Calu3 (cell line): ENCODE measurements around the gene CHST5. TPM values are rescaled to one million over a fixed set of nuclear protein-coding genes. Genes with fewer than 3 reads are reported as not detected.
"Not testable (repeated sequence)": the region's sequence is repeated elsewhere in the genome, so short reads cannot be mapped to it uniquely, and the experiment has no call there.

ENCODE experiments used
- BruUV-seq: library from RNA; stranded (reverse); fragments of 400-500 nt; replicated peaks from 2 replicates; lab custom pipeline; 2021; lab: Mats Ljungman, UMichigan
- CTCF ChIA-PET: fragments of 300-600 bp; sonication (Branson Sonifier 250); formaldehyde crosslinking; loops from one replicate; lab custom pipeline; 2022; ENCODE audit warnings: antibody characterized with exemption; lab: Charles Lee
- DNase-seq: peaks from one replicate; pipeline ENCODE4 v3.0.0; 2022
- H3K27ac Mint-ChIP-seq: one replicate; pipeline ENCODE4 v1.8.0; 2022; ENCODE audit warnings: mixed read lengths; ENCODE audit not compliant: unreplicated experiment
- H3K27me3 Mint-ChIP-seq: one replicate; pipeline ENCODE4 v1.8.0; 2022; ENCODE audit warnings: mixed read lengths; ENCODE audit not compliant: unreplicated experiment
- H3K36me3 Mint-ChIP-seq: one replicate; pipeline ENCODE4 v1.8.0; 2022; ENCODE audit warnings: mild to moderate bottlenecking, moderate library complexity, mixed read lengths; ENCODE audit not compliant: insufficient read depth, unreplicated experiment
- H3K4me1 Mint-ChIP-seq: one replicate; pipeline ENCODE4 v1.8.0; 2022; ENCODE audit warnings: mild to moderate bottlenecking, low read depth, mixed read lengths; ENCODE audit not compliant: unreplicated experiment
- H3K4me3 Mint-ChIP-seq: one replicate; pipeline ENCODE4 v1.8.0; 2022; ENCODE audit warnings: mild to moderate bottlenecking, low read depth, moderate library complexity, mixed read lengths; ENCODE audit not compliant: unreplicated experiment
- H3K9me3 Mint-ChIP-seq: one replicate; pipeline ENCODE4 v1.8.0; 2022; ENCODE audit warnings: low read depth, mixed read lengths; ENCODE audit not compliant: unreplicated experiment
- intact Hi-C: fragments of 100-400 bp; cut with micrococcal nuclease; formaldehyde crosslinking; loops from one replicate; pipeline ENCODE4 v1.10.0; 2022; ENCODE audit not compliant: unreplicated experiment
- total RNA-seq: library from RNA; stranded (reverse); gene quantifications from 2 replicates; pipeline ENCODE4 v1.2.3, GENCODE V29; 2022
- TF ChIP-seq, protein P1 (sequence below): fragments of 200-600 bp; IDR thresholded peaks from one replicate; pipeline ENCODE4 v1.8.0; 2022; ENCODE audit warnings: antibody characterized with exemption; ENCODE audit not compliant: unreplicated experiment

The CHST5 gene
- total RNA-seq, 1 experiment from 2014 or later: 0.64 TPM

DNA sequence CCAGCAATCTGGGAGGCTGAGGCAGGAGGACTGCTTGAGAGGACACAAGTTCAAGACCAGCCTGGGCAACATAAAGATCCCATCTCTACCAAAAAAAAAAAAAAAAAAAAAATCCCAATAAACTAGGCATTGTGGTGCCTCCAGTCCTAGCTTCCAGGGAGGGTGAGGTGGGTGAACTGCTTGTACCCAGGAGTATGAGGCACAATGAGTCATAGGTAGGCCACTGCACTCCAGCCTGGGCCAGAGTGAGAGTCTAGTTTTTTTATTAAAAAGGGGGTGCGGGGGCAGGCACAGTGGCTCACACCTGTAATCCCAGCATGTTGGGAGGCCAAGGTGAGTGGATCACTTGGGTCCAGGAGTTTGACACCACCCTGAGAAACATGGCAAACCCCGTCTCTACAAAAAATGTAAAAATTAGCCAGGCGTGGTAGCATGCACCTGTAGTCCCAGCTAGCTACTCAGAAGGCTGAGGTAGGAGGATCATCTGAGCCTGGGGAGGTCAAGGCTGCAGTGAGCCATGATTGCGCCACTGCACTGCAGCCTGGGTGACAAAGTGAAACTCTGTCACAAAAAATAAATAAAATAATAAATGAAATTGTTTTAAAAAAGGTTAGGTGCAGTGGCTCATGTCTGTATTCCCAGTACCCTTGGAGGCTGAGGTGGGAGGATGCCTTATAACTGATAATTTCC is 32.8 kb downstream of the CHST5 start:
- TF ChIP-seq, protein P1, sequence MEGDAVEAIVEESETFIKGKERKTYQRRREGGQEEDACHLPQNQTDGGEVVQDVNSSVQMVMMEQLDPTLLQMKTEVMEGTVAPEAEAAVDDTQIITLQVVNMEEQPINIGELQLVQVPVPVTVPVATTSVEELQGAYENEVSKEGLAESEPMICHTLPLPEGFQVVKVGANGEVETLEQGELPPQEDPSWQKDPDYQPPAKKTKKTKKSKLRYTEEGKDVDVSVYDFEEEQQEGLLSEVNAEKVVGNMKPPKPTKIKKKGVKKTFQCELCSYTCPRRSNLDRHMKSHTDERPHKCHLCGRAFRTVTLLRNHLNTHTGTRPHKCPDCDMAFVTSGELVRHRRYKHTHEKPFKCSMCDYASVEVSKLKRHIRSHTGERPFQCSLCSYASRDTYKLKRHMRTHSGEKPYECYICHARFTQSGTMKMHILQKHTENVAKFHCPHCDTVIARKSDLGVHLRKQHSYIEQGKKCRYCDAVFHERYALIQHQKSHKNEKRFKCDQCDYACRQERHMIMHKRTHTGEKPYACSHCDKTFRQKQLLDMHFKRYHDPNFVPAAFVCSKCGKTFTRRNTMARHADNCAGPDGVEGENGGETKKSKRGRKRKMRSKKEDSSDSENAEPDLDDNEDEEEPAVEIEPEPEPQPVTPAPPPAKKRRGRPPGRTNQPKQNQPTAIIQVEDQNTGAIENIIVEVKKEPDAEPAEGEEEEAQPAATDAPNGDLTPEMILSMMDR: no peak
- Mint-ChIP-seq H3K36me3 (peaks cover 16% of the 10 kb centered on the region), H3K4me3 (no peak overlapping the region), H3K27me3 (no peaks in the 10 kb centered on the region), H3K4me1 (peaks cover 17% of the 10 kb centered on the region), H3K9me3 (no peaks in the 10 kb centered on the region), H3K27ac (no peak overlapping the region)
- CTCF ChIA-PET: interaction anchor here (0.6 kb wide), 1 partner anchor 14 kb away, joined by 3 read pairs; no protein-coding TSS in a partner anchor
- intact Hi-C loops: no loop called here
- no peak for DNase-seq
- no TSS peak for BruUV-seq

DNA sequence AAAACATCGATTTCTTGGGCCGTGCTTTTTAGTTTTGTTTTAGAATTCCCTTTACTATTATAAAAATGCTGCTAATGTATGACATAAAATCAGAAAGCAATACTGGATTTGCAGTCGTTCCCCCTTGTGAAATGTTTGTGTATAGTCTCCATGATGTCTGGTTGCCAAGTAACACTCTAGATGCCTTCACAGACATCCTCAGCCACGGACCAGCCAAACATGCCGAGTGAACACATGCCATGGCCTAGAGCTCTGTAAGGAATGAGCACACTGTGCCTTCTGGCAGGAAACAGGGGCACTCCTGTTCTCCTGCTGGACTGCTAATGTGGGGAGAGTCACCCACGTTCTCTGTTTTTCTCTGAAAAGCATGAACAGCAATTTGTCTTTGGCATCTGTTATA is 34.1 kb downstream of the CHST5 start:
- H3K4me1 Mint-ChIP-seq: peaks cover 14% of the 10 kb centered on the region
- CTCF ChIA-PET, DNase-seq, H3K4me3 Mint-ChIP-seq, BruUV-seq, H3K27me3 Mint-ChIP-seq, H3K9me3 Mint-ChIP-seq, H3K27ac Mint-ChIP-seq, intact Hi-C loops: not testable (repeated sequence)
- H3K36me3 Mint-ChIP-seq: peaks cover 15% of the 10 kb centered on the region

DNA sequence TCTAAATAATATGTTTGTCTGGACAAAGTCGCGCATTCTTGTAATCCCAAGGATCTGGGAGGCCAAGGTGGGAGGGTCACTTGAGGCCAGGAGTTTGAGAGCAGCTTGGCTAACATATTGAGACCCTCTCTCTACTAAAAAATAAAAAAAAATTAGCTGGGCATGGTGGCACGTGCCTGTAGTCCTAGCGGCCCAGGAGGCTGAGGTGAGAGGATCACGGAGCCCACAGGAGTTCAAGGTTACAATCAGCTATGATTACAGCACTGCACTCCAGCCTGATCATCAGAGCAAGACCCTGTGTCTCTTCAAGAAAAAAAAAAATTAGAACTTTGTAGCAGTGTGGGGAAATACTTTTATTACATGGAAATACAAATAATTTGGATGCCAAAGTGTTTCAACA is 34.5 kb downstream of the CHST5 start:
- TF ChIP-seq, protein P1: no peak
- Mint-ChIP-seq H3K4me1 (peaks cover 9% of the 10 kb centered on the region), H3K27ac (no peak overlapping the region), H3K4me3 (no peak overlapping the region), H3K9me3 (no peaks in the 10 kb centered on the region), H3K27me3 (no peaks in the 10 kb centered on the region), H3K36me3 (peaks cover 11% of the 10 kb centered on the region)
- no peak for DNase-seq
- CTCF ChIA-PET: no interaction called here
- intact Hi-C loops: no loop called here
- no TSS peak for BruUV-seq

DNA sequence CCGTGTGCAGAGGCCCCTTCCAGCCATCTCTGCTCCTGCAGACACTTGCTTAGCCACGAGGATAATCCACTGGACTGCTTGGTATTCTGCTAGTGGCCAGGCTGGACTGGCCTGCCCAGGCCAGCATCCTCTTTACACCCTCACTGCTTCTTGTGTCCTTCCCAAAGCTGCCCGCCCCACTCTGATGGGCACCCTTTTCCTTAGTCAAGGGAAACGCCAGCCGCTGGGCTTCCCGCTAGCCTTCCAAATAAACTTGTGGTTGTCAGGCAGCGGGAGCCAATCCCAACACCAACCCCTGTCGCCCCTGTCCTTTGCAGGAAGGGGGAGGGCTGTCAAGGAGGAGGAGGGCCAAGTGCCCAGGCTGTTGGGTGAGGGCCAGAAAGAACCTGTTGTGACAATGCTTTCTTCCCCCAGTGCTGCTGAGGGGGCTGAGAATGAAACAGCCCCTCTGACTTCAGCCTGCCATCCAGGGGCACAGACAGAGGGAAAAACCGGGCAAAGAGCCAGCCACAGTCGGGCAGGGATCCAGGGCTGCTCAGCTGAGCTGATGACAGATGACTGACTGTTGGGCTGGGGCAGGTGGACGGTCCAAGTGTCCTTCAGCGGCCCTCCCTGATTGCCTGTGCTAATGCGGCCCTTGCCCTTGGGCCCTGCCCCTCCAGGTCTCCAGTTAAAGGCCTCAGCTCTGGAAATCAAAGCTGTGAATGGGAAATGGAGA is 37.1 kb downstream of the CHST5 start:
- Mint-ChIP-seq H3K27me3 (peaks cover 12% of the 10 kb centered on the region), H3K36me3 (peaks cover 11% of the 10 kb centered on the region)
- H3K27ac Mint-ChIP-seq, BruUV-seq, intact Hi-C loops, CTCF ChIA-PET, H3K4me1 Mint-ChIP-seq, H3K4me3 Mint-ChIP-seq, H3K9me3 Mint-ChIP-seq: not testable (repeated sequence)
- peak; percentile 86 for DNase-seq

DNA sequence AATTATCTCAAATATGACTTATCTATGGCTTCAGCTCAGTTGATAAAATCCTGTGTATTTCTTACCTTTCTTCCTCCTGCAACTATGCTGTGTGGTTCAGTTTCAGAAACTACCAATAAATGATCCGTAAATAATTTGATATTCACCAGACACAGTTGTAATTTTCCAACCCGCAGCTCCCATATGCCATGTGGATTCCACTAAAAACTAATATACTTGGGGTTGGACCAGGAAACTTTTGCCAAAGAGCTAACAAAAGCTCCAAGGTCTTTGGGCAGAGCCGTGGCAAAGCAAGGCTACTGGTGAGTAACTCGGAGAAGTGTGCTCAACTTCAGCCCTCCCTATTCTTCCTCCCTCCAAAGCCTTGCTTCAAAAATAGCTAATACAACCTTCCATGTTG is 38.4 kb downstream of the CHST5 start:
- no TSS peak for BruUV-seq
- peaks cover 11% of the 10 kb centered on the region for H3K36me3 Mint-ChIP-seq
- TF ChIP-seq, protein P1: no peak
- CTCF ChIA-PET: interaction anchor here (1.2 to 1.8 kb wide), 2 partner anchors 19 to 26 kb away, joined by 3 to 9 read pairs; no protein-coding TSS in a partner anchor
- H3K9me3 Mint-ChIP-seq: no peaks in the 10 kb centered on the region
- H3K27me3 Mint-ChIP-seq: peaks cover 12% of the 10 kb centered on the region
- no peak for DNase-seq
- no peak overlapping the region for H3K27ac Mint-ChIP-seq
- H3K4me1 Mint-ChIP-seq: peaks cover 6% of the 10 kb centered on the region
- no peak overlapping the region for H3K4me3 Mint-ChIP-seq
- intact Hi-C loops: no loop called here
